Activated CD8-positive, alpha-beta memory T cell treated with anti-CD3 and anti-CD28 coated beads, Interleukin-2, amount 50 U/mL, for 4 hours (primary cell): ENCODE results near the gene TTC21A.

Source experiments
- DNase-seq: peaks from one replicate; pipeline ENCODE4 v3.0.0-alpha.2; 2020

Gene TTC21A

DNA sequence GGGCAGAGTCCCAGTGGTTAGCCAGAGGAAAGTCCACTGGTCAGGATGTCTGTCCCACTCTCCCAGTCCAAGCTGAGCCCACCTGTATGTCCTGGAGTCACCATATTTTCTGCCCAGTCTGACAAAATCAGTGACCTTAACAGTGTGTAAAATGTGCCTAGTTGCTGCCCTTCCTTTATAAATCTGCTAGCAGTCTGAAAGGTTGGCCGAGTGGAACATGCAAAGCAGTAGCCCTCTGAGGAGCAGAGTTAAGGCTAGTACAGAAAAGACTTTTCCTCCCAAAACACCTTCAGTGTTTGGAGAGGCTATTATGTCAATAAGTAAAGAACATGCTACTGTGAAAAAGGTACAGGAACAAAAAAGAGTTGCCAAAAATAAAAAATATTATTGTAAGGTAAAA lies 15.3 kb downstream of the TTC21A start:
- no peak for DNase-seq

DNA sequence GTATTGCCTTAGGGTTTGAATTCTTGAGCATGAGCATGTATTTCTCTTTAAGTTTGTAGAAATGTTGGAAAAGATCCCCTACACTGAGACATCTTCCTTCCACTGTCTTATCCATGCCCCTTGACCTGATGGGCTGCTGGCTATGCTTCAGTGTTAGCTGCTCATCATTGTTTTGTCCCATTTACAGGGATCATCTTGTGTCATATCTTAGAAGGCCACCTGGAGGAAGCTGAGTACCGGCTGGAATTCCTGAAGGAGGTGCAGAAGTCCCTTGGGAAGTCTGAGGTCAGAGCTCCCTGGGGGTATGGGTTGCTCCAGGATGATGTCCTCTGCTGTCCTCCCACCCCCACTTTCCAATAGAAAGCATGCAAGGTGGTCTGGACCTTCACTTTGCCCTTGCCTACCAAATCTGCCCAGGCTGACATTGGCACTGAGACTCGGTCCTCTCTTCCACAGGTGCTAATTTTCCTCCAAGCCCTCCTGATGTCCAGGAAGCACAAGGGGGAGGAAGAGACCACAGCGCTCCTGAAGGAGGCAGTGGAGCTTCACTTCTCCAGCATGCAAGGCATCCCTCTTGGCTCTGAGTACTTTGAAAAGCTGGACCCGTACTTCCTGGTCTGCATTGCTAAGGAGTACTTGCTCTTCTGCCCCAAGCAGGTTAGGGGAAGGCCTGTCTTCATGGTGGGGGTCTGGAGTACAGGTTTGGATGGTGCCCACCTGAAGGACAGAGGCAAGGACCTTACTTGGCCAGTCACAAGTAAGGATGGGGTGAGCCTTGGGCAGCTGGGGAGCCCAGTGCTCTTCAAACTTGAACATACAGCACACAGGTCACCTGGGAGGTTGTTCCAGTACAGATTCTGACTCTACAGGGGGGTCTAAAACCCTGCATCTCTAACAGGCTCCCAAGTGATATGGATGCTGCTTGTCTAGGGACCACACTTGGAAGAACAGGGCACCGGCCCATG lies 17.7 kb downstream of the TTC21A start:
- no peak for DNase-seq

DNA sequence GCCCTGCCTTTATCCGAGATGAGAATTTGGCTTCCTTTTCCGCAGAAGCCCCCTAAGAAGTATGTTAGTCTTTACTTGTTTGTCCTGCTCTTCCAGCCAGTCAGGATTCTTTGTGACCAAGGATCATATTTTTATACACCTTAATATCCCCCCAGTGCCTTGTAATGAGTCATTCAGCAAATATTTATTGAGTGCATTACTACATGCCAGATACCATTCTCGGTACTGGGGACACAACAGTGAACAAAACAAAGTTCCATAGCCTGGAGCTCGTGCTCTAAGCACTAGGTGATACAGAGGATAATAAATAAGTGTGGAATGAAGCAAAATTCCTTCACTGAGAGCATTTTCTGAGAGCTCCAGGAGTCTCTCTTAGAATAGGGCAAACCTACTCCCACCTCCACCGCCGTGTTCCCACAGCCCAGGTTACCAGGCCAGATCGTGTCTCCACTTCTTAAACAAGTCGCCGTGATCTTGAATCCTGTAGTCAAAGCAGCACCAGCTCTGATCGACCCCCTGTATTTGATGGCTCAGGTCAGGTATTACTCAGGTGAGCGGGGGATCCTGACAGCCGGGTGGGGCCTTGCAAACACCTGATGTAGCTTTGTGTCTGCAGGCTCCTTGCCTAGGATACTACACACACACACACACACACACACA lies 18.5 kb downstream of the TTC21A start:
- no peak for DNase-seq

DNA sequence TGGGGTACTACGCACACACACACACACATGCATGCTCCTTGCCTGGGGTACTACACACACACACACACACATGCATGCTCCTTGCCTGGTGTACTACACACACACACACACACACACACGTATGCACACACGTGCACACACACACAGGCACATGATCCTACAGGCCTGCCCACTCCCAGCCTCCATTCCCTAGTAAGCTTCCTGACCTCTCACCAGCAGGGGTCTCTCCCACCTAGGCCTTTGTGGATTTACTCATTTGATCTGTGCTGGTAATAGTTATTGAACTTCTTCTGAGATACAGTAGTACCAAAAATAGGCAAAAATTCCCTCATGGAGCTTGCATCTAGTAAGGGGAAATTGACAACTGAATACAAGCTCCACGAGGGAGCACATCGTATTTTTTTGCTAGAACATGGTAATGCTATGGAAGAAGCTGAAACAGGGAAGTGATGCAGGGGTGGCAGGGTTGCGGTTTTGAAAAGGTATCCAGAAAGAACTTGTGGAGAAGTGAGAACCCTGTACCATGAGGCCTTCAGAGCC lies 19.1 kb downstream of the TTC21A start:
- DNase-seq, result peak; percentile 42

DNA sequence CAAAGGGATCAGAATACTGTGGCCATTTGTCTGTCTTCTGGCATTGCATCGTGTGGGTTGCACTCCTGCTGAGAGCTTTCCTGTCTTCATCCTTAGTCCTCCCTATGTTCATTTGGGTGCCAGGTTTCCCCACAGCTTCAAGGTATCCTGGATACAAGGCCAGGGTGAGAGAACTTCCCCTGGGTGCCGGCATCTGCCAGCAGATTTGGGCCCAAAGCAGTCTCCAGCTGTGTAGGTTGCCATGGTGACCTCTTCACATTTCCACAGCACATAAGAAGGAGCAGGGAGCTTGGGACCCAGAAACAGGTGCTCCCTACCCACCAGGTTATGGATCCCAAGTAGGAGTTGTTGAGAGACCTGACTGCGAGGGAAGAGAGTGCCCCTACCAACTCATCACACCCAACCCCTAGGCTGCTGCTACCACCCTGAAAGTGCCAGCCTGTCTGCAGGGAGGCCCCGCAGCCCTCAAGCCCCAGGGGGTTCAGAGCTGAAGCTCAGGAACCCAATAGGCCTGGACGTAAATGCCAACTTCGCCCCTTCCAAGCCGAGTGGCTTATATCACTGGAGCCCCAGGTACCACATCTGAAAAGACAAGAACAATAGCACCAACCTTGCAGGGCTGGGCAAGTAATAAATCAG lies 19.9 kb downstream of the TTC21A start:
- DNase-seq, result peak; percentile 13

DNA sequence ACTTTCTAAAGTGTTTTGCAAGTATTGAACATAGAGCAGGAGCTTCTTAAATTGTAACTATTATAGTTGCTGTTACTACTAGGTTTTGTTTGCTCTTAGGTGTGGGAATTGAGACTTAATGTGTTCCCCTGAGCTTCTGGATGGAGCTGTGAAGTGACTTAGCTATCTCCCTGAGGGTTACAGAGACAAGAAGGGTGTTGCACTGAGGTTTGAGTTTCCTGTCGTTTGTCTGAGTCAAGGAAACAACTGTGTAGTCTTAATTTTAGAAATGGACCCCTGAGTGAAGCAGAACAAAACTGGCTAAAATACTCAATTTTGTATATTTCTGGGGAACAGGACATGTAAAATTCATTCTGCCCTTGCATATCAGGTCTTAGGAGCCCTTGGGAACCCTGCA lies 20.4 kb downstream of the TTC21A start:
- no peak for DNase-seq

DNA sequence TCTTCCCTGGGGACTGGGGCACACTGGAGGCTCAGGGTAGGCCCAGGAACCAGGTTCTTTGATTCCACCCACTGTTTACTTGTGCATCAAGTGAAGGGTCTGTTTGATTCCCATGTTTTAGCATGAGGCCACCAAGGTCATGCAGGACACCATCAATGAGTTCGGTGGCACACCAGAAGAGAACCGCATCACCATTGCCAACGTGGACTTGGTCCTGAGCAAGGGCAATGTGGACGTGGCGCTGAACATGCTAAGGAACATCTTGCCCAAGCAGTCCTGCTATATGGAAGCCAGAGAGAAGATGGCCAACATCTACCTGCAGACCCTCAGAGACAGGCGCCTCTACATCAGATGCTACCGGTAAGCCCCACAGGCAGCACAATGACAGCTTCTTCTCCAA lies 21.5 kb downstream of the TTC21A start:
- peak; percentile 3 for DNase-seq

DNA sequence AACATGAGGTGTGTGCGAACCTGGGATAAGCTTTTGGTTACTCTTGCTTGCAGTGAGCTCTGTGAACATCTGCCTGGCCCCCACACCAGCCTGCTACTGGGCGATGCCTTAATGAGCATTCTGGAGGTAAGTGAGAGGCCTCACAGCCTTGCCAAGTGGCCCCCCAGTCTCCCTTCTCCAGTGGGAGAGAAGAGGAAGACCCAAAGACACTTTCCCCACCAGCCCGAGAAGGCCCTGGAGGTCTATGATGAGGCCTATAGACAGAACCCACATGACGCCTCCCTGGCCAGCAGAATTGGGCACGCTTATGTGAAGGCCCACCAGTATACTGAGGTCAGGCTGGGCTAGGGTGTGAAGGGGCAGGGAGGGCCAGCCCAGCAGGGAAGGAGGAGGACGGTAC lies 22.5 kb downstream of the TTC21A start:
- peak; percentile 11 for DNase-seq

DNA sequence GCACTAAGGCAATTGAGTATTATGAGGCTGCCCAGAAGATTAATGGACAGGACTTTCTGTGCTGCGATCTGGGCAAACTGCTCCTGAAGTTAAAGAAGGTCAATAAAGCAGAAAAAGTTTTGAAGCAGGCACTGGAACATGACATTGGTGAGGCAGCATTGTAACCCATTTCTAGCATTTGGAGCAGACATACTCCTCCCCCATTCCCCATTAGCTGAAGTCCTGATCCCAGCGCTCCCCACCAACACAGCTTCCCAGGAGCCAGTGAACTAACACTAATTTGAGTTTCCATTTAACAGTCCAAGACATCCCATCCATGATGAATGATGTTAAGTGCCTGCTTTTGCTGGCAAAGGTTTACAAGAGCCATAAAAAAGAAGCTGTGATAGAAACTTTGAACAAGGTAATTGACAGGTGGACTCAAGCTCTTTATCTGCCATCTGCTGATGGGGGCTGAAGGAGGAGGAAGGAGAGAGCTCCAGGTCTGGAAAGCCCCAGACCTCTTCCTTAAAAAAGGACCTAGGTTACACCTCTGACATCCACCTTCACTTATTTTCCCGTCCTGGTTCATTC lies 23.3 kb downstream of the TTC21A start:
- no peak for DNase-seq

DNA sequence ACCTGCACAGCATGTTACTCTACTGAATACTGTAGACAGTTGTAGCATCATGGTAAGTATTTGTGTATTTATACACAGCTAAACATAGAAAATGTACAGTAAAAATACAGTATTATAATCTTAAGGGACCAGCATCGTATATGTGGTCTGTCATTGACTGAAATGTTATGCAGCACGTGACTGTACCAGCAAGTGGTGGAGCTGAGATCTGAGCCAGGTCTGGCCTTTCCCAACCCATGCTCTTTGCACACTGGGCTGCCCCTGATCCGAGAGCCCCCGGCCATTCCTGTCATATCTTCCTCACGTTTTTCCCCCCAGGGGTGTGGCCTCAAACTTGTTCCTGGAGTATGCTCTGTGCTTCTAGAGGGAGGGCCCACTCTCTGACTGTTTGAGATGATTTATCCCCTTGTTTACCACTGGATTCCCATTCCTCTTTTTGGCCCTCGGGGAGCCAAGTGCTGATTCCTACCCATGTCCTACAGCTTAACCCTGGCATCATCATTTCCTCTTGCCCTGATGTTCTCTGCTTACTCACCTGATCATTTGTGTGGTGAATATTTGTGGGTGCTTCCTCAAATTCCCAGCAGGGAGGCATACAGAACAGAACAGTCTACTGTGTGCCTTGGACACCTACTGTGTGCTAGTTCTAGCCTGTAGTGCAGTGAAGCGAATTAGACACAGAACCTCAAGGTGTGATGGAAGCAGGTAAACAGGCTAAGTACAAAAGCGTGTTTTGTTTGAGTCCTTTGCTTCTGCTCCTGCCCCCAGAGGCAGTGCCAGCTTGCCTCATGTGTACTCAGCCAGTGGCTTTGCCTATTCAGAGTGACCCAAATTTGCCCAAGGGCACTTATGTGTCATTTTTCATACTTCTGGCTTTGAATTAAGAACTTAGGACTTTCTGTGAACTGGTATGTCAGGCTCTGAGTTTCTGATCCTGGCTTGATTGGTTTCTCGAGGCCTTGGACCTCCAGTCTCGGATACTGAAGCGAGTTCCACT lies 24.9 kb downstream of the TTC21A start:
- DNase-seq, result peak; percentile 3

DNA sequence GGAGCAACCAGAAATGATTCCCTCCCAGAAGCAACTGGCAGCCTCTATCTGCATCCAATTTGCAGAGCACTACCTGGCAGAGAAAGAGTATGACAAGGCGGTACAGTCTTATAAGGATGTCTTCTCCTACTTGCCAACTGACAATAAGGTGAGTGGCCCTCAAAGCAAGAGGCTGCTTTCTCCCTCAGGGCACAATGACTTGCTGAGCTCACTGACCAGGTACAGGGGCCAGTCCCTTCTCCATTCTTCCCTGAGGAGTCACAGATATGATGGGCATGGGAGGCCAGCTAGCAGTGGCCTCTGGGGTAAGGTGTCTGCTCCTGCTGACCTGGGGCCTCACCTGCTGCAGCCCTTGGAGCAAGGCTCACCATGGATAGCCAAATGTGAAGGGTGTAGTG lies 25.6 kb downstream of the TTC21A start:
- DNase-seq, result peak; percentile 6

DNA sequence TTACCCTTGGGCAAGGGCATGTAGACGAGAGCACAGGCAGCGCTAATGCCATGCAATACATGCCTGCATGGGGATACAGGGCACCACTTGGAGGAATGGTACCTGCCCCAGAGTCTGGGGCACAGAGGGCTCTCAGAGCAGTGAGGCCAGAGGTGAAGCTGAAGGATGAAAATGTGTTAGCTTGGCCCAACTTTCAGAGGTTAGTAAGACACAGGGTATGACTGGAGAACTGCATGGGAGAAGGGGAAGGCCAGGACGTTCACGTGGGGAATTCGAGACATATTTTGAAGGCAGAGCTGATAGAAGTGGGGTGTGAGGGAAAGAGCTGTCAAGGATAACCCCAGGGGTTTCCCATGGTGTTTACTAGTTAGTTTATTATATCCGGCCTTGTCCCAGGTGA lies 26.3 kb downstream of the TTC21A start:
- DNase-seq, result peak; percentile 3

DNA sequence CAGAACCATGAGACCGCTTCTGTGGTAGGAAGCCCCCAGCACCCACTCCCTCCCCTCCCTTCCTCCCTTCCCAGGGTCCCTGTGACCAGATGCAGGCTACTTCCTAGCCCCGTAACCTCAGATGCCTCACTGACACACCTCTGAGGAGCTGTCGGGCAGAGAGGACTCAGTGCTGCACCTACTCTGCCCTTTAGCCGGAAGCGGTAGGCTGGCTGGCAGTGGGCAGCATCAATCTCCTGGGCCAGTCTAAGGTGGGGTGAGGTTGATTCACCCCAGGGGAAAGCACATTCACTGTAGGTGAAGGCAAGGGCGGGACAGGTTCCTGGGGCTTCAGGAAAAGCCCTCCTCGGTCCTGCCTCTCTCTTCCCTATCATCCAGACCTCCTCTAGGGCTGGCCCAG lies 26.8 kb downstream of the TTC21A start:
- DNase-seq, result peak; percentile 8

DNA sequence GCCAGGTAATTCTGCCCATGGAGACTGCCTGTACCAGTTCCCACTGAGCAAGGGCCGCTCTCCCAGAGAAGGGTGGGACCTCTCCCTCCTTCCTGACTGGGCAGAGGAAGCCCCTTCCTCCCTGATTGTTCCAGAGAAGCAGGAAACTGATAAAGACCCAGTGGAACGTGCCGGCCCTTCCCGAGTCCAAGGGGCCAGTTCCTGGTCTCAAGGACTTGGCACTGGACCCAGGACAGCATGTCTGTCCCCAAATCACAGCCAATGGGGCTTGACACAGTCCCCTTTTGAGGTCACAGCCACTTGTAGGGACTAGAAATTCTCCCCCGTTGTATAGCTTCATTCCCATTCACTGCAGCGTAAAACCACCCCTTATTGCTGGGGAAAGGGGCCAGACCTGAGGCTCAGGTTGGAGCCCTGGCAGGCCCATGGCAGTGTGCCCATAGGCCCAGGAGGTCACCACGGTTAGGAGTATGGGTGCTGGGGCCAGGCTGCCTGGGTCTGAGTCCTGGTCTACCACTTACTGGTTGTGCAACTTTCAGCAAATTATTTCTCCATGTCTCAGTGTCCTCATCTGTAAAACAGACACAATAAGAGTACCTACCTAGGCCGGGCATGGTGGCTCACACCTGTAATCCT lies 27.8 kb downstream of the TTC21A start:
- no peak for DNase-seq

DNA sequence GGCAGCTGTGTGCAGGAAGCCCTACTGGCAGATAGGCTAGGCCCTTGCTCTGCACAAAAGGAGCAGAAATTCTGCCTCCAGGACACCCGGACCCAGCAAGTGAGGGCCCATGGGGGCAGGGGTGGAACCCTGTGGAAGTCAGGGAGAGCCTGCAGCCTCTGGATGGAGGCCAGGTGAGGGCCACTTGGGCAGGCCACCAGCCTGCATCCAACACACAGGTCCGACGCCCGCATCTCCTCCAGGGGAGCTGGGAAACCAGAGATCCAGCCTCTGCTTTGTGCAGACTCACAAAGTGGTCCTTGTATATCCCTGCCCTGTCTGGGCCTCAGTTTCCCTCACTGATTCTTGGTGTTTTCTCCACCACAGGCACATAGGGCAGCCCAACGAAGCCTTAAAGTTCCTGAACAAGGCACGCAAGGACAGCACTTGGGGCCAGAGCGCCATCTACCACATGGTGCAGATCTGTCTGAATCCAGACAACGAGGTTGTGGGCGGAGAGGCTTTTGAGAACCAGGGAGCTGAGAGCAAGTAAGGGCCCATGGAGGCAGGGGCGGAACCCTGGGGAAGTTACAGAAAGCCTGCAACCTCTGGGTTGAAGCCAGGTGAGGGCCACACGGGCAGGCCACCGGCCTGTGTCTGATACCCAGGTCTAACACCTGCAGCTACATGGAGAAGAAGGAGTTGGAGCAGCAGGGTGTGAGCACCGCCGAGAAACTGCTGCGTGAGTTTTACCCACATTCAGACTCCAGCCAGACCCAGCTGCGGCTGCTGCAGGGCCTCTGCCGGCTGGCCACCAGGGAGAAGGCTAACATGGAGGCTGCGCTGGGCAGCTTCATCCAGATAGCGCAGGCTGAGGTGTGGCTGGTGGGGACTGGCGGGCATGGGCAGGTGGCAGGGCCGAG lies 29.3 kb downstream of the TTC21A start:
- no peak for DNase-seq

DNA sequence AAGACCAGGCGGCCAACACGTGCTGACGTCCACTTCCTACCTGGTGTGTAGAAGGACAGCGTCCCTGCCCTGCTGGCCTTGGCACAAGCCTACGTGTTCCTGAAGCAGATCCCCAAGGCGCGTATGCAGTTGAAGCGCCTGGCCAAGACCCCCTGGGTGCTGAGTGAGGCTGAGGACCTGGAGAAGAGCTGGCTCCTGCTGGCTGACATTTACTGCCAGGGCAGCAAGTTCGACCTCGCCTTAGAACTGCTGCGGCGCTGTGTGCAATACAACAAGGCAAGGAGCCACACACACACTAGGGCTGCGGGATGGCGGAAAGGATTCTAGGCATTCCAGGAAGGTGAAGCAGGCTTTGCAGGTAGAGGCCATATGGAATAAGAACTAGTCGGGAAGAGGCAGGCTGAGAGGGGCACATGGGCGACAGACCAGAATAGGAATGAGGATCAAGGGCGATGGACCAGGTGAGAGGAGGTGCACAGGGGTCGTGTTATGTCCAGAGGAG lies 30.0 kb downstream of the TTC21A start:
- DNase-seq, result no peak

DNA sequence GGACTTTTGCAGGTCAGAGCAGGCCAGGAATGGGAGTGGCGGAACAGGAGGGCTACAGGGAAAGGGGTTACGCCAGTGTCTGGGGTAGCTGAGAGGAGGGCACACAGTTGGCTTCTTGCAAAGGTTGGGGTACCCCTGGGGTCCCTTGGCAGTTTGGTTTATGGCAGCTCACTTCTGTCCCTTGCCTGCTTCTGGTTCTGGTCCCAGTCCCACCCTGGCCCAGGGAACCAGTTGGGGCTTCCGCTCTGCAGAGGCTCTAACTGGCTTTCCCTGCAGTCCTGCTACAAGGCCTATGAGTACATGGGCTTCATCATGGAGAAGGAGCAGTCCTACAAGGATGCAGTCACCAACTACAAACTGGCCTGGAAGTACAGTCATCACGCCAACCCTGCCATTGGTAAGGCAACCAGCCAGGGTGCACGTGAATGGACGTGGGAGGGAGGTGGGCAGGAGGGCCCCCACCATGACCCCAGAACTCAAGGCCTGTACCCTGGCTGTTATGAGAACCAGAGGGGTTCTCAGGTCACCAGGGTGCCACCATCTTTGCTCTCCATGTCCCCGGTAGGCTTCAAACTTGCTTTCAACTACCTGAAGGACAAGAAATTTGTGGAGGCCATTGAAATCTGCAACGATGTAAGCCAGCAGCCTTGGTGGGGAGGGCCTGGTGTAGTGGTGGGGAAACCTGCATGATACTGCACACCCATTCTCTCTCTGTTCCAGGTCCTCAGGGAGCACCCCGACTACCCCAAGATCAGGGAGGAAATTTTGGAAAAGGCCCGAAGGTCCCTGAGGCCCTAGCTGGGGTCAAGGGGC lies 30.7 kb downstream of the TTC21A start:
- DNase-seq, result no peak

DNA sequence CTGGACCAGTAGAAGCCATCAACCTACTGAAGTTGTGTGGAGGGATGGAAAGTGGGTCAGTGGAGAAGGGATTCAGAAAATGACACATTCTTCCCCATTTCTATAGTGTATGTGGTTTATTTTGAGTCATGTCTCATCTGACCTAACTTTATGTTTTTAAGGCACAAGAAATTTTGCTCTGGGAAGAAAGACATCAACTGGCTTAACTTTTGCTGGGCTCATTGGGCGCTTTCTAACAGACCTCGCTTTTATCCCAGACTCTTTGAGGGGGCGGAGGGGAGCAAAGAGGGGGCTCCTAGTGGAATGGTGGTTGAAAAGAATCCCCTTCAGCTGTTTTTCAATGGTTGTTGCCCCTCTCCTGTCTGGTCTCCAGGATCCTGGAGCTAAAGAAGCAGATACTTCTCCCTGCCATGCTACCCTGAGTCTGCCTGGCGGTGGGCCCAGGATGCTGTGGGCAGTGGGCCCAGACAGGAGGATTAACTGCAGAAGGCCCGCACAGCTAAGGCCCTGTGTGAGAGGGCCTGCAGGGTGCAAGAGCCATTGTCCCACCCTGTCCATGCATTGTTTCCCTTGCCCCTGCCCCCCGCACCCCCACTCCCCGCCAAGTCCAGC lies 31.4 kb downstream of the TTC21A start:
- DNase-seq, result no peak

DNA sequence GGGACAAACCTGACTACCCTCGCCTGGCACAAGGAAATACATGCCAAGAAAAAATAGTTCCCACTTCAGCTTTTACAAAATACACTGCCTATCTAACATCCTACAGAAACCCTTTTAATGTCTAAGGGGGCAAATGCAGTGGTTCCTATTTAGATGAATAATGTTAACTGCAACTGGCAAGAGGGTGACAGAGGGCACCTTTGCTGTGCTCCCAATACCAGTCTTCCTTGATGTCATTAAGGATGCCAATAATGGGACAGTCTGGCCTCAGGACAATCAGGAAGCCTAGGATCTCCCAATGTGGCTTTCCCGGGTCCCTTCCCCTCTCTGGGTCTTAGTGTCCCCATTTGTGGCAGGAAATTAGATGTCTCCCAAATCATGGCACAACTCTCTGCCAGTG lies 32.0 kb downstream of the TTC21A start:
- DNase-seq, result no peak
